HepG2 (cell line): ENCODE measurements around the gene PPP1R13B. TPM values are rescaled to one million over a fixed set of nuclear protein-coding genes. Genes with fewer than 3 reads are reported as not detected.

Experiments
- FOSL1 ChIP-seq: sonication (generic); formaldehyde crosslinking; IDR thresholded peaks from 2 replicates; pipeline ENCODE4 v1.9.0; 2021; ENCODE audit warnings: missing genetic modification reagents, borderline replicate concordance
- KDM3A ChIP-seq: IDR thresholded peaks from 2 replicates; pipeline ENCODE4 v1.6.1; 2018; ENCODE audit warnings: low read depth, missing compliant biosample characterization
- MBNL3 ChIP-seq: fragments of 250-450 bp; sonication (Bioruptor Pico); conservative IDR thresholded peaks from 2 replicates; pipeline ENCODE4 v1.8.0; 2022; ENCODE audit warnings: mild to moderate bottlenecking, inconsistent platforms
- NR2C2 ChIP-seq: sonication (generic); formaldehyde crosslinking; IDR thresholded peaks from 2 replicates; pipeline ENCODE4 v1.4.0; 2020; ENCODE audit warnings: missing genetic modification reagents, mild to moderate bottlenecking, moderate library complexity, borderline replicate concordance
- ZBTB38 ChIP-seq: sonication (generic); formaldehyde crosslinking; IDR thresholded peaks from 2 replicates; pipeline ENCODE4 v1.5.1; 2020; ENCODE audit warnings: mild to moderate bottlenecking, missing genetic modification reagents
- ZNF230 ChIP-seq: sonication (generic); formaldehyde crosslinking; IDR thresholded peaks from 2 replicates; pipeline ENCODE4 v1.4.0; 2020; ENCODE audit warnings: mild to moderate bottlenecking, missing genetic modification reagents
- ZNF589 ChIP-seq: sonication (generic); formaldehyde crosslinking; conservative IDR thresholded peaks from 2 replicates; pipeline ENCODE4 v1.8.0; 2022; ENCODE audit warnings: mild to moderate bottlenecking, moderate library complexity, missing genetic modification reagents
- ZSCAN21 ChIP-seq: sonication (generic); formaldehyde crosslinking; IDR thresholded peaks from 2 replicates; pipeline ENCODE4 v1.8.0; 2022; ENCODE audit warnings: mild to moderate bottlenecking, missing genetic modification reagents, moderate library complexity, borderline replicate concordance
- polyA plus RNA-seq, 8 experiments: library from polyadenylated mRNA; depleted of rRNA in 3 of 8; stranded (reverse) in 7 of 8; unstranded in 1 of 8; fragments of >200 nt; fragmentation: Illumina TruSeq in 4 of 8; extraction: Trizol in 4 of 8; gene quantifications; 2 replicates each; pipeline versions ENCODE4 v1.2.1 to v1.2.3, GENCODE V29; 2011 to 2016; ENCODE audit warnings: low read depth in 4 of 8, missing spikeins in 1 of 8, mixed read lengths in 1 of 8; ENCODE audit not compliant: insufficient read depth in 1 of 8
- total RNA-seq, 5 experiments: library from RNA; depleted of rRNA; stranded (reverse); fragments of >200 nt; fragmentation: Illumina TruSeq; extraction: Trizol; gene quantifications; 2 replicates each; pipeline ENCODE4 v1.2.3, GENCODE V29; 2016; ENCODE audit warnings: low read depth in 1 of 5
- TF ChIP-seq, protein P1 (sequence below): sonication (generic); formaldehyde crosslinking; IDR thresholded peaks from 2 replicates; pipeline ENCODE4 v1.9.0; 2021; ENCODE audit warnings: missing genetic modification reagents, mild to moderate bottlenecking, borderline replicate concordance
- TF ChIP-seq, protein P2 (sequence below): sonication (generic); formaldehyde crosslinking; IDR thresholded peaks from 2 replicates; pipeline ENCODE4 v1.5.1; 2020; ENCODE audit warnings: mild to moderate bottlenecking, missing genetic modification reagents, borderline replicate concordance
- TF ChIP-seq, protein P3 (sequence below): sonication (generic); formaldehyde crosslinking; IDR thresholded peaks from 2 replicates; pipeline ENCODE4 v1.5.1; 2020; ENCODE audit warnings: missing genetic modification reagents, mild to moderate bottlenecking, borderline replicate concordance
- TF ChIP-seq, protein P4 (sequence below): sonication (generic); formaldehyde crosslinking; IDR thresholded peaks from 2 replicates; pipeline ENCODE4 v1.5.1; 2020; ENCODE audit warnings: missing genetic modification reagents, mild to moderate bottlenecking, borderline replicate concordance
- TF ChIP-seq, protein P5 (sequence below): sonication (generic); formaldehyde crosslinking; IDR thresholded peaks from 2 replicates; pipeline ENCODE4 v1.4.0; 2020; ENCODE audit warnings: missing genetic modification reagents, borderline replicate concordance

The PPP1R13B gene
- total and polyA plus RNA-seq, 2 of the 13 experiments (the other 11 are each of a cell fraction or from before 2014, with no cell fraction given), result 4.6 to 9.4 TPM

DNA sequence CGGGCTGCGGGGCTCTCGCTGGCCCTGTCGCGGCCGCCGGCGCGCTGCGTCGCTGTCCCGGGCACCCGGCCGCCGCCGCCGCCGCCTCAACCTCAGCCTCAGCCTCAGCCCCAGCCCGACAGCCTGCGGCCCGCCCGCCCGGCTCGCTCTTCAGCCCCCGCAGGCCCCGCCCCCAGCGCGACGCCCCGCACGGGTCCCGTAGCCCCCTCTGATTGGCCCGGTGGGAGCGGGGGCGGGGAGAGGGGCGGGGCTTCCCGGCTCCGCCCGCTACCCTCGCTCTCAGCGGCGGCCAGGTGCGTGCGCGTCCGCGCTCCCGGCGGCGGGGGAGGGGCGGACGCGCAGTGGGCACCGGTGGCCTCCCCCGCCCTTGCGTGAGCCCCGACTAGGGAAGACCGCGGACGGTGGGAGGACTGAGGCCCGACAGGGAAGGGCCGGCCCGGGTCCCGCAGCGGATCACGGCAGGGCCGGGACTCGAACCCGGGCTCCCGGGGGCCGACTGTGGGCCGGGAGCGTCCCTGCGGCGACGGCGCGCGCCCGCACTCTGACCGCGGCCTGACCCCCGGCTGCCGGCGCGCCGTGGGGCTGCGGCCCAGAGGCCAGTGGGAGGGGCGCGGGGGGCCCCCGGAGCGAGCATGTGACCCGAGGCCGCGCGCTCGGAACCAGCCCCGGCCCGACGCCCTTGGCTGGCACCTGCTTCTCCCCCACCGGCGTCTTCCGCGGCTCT, at the start of gene PPP1R13B (continued):
- TF ChIP-seq, protein P1, sequence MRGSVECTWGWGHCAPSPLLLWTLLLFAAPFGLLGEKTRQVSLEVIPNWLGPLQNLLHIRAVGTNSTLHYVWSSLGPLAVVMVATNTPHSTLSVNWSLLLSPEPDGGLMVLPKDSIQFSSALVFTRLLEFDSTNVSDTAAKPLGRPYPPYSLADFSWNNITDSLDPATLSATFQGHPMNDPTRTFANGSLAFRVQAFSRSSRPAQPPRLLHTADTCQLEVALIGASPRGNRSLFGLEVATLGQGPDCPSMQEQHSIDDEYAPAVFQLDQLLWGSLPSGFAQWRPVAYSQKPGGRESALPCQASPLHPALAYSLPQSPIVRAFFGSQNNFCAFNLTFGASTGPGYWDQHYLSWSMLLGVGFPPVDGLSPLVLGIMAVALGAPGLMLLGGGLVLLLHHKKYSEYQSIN (CRISPR knock-in tag), result no peak
- TF ChIP-seq ZNF589, result no peak
- TF ChIP-seq ZSCAN21, result peak; percentile 70; the same call in 1 of the 2 replicates
- TF ChIP-seq FOSL1, result no peak
- peak; percentile 22; the same call in 1 of the 2 replicates for TF ChIP-seq ZBTB38 (CRISPR knock-in tag)
- TF ChIP-seq ZNF230 (CRISPR knock-in tag), result no peak
- no peak for TF ChIP-seq MBNL3 (CRISPR knock-in tag)
- TF ChIP-seq KDM3A (CRISPR knock-in tag), result peak; percentile 18; the same call in 1 of the 2 replicates
- TF ChIP-seq, protein P2, sequence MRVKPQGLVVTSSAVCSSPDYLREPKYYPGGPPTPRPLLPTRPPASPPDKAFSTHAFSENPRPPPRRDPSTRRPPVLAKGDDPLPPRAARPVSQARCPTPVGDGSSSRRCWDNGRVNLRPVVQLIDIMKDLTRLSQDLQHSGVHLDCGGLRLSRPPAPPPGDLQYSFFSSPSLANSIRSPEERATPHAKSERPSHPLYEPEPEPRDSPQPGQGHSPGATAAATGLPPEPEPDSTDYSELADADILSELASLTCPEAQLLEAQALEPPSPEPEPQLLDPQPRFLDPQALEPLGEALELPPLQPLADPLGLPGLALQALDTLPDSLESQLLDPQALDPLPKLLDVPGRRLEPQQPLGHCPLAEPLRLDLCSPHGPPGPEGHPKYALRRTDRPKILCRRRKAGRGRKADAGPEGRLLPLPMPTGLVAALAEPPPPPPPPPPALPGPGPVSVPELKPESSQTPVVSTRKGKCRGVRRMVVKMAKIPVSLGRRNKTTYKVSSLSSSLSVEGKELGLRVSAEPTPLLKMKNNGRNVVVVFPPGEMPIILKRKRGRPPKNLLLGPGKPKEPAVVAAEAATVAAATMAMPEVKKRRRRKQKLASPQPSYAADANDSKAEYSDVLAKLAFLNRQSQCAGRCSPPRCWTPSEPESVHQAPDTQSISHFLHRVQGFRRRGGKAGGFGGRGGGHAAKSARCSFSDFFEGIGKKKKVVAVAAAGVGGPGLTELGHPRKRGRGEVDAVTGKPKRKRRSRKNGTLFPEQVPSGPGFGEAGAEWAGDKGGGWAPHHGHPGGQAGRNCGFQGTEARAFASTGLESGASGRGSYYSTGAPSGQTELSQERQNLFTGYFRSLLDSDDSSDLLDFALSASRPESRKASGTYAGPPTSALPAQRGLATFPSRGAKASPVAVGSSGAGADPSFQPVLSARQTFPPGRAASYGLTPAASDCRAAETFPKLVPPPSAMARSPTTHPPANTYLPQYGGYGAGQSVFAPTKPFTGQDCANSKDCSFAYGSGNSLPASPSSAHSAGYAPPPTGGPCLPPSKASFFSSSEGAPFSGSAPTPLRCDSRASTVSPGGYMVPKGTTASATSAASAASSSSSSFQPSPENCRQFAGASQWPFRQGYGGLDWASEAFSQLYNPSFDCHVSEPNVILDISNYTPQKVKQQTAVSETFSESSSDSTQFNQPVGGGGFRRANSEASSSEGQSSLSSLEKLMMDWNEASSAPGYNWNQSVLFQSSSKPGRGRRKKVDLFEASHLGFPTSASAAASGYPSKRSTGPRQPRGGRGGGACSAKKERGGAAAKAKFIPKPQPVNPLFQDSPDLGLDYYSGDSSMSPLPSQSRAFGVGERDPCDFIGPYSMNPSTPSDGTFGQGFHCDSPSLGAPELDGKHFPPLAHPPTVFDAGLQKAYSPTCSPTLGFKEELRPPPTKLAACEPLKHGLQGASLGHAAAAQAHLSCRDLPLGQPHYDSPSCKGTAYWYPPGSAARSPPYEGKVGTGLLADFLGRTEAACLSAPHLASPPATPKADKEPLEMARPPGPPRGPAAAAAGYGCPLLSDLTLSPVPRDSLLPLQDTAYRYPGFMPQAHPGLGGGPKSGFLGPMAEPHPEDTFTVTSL, result no peak
- TF ChIP-seq, protein P3, sequence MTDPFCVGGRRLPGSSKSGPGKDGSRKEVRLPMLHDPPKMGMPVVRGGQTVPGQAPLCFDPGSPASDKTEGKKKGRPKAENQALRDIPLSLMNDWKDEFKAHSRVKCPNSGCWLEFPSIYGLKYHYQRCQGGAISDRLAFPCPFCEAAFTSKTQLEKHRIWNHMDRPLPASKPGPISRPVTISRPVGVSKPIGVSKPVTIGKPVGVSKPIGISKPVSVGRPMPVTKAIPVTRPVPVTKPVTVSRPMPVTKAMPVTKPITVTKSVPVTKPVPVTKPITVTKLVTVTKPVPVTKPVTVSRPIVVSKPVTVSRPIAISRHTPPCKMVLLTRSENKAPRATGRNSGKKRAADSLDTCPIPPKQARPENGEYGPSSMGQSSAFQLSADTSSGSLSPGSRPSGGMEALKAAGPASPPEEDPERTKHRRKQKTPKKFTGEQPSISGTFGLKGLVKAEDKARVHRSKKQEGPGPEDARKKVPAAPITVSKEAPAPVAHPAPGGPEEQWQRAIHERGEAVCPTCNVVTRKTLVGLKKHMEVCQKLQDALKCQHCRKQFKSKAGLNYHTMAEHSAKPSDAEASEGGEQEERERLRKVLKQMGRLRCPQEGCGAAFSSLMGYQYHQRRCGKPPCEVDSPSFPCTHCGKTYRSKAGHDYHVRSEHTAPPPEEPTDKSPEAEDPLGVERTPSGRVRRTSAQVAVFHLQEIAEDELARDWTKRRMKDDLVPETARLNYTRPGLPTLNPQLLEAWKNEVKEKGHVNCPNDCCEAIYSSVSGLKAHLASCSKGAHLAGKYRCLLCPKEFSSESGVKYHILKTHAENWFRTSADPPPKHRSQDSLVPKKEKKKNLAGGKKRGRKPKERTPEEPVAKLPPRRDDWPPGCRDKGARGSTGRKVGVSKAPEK (CRISPR knock-in tag), result no peak
- TF ChIP-seq, protein P4, sequence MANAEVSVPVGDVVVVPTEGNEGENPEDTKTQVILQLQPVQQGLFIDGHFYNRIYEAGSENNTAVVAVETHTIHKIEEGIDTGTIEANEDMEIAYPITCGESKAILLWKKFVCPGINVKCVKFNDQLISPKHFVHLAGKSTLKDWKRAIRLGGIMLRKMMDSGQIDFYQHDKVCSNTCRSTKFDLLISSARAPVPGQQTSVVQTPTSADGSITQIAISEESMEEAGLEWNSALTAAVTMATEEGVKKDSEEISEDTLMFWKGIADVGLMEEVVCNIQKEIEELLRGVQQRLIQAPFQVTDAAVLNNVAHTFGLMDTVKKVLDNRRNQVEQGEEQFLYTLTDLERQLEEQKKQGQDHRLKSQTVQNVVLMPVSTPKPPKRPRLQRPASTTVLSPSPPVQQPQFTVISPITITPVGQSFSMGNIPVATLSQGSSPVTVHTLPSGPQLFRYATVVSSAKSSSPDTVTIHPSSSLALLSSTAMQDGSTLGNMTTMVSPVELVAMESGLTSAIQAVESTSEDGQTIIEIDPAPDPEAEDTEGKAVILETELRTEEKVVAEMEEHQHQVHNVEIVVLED (CRISPR knock-in tag), result peak; percentile 73
- TF ChIP-seq, protein P5, sequence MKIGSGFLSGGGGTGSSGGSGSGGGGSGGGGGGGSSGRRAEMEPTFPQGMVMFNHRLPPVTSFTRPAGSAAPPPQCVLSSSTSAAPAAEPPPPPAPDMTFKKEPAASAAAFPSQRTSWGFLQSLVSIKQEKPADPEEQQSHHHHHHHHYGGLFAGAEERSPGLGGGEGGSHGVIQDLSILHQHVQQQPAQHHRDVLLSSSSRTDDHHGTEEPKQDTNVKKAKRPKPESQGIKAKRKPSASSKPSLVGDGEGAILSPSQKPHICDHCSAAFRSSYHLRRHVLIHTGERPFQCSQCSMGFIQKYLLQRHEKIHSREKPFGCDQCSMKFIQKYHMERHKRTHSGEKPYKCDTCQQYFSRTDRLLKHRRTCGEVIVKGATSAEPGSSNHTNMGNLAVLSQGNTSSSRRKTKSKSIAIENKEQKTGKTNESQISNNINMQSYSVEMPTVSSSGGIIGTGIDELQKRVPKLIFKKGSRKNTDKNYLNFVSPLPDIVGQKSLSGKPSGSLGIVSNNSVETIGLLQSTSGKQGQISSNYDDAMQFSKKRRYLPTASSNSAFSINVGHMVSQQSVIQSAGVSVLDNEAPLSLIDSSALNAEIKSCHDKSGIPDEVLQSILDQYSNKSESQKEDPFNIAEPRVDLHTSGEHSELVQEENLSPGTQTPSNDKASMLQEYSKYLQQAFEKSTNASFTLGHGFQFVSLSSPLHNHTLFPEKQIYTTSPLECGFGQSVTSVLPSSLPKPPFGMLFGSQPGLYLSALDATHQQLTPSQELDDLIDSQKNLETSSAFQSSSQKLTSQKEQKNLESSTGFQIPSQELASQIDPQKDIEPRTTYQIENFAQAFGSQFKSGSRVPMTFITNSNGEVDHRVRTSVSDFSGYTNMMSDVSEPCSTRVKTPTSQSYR (CRISPR knock-in tag), result peak; percentile 90
- peak; percentile 56; the same call in 1 of the 2 replicates for TF ChIP-seq NR2C2
